A673 (cell line): Measurements from ENCODE around the gene PARD3. TPM values are rescaled to one million over a fixed set of nuclear protein-coding genes. Genes with fewer than 3 reads are reported as not detected.
A peak's percentile ranks its signal among the peaks of the same experiment; 100 is the strongest.

Source experiments
- BruUV-seq: library from RNA; stranded (reverse); fragments of 400-500 nt; replicated peaks from 2 replicates; lab custom pipeline; 2021; lab: Mats Ljungman, UMichigan
- CTCF ChIA-PET: fragments of 300-600 bp; sonication (Branson Sonifier 250); formaldehyde crosslinking; loops from one replicate; lab custom pipeline; 2022; ENCODE audit warnings: antibody characterized with exemption; lab: Charles Lee
- POLR2A ChIA-PET: fragments of 300-600 bp; sonication (Branson Sonifier 250); formaldehyde crosslinking; loops from one replicate; lab custom pipeline; 2022; ENCODE audit warnings: antibody characterized with exemption; ENCODE audit not compliant: low non-redundant PET; lab: Charles Lee
- DNase-seq: peaks from one replicate; pipeline ENCODE4 v3.0.0-alpha.2; 2015; ENCODE audit warnings: low spot score
- H3K27ac ChIP-seq: fragments of 200-600 bp; sonication (generic); 2 replicates; pipeline ENCODE4 v1.5.1; 2016; ENCODE audit warnings: mixed run types, low read depth, mild to moderate bottlenecking, mixed read lengths, antibody characterized with exemption, low read length; ENCODE audit not compliant: poor library complexity, severe bottlenecking
- H3K27me3 ChIP-seq: fragments of 200-600 bp; sonication (generic); replicated peaks from 2 replicates; pipeline ENCODE4 v1.6.1; 2017; ENCODE audit warnings: mixed run types, low read depth, mild to moderate bottlenecking, mixed read lengths, antibody characterized with exemption, low read length; ENCODE audit not compliant: insufficient read depth, poor library complexity
- H3K36me3 ChIP-seq: fragments of 200-600 bp; sonication (generic); 2 replicates; pipeline ENCODE4 v1.6.1; 2016; ENCODE audit warnings: mixed run types, mild to moderate bottlenecking, mixed read lengths, antibody characterized with exemption, low read length; ENCODE audit not compliant: insufficient read depth, poor library complexity, severe bottlenecking
- H3K4me1 ChIP-seq: fragments of 200-600 bp; sonication (generic); 2 replicates; pipeline ENCODE4 v1.6.1; 2017; ENCODE audit warnings: mixed run types, mild to moderate bottlenecking, mixed read lengths, antibody characterized with exemption, low read length; ENCODE audit not compliant: insufficient read depth, poor library complexity, severe bottlenecking
- H3K4me3 ChIP-seq: fragments of 200-600 bp; sonication (generic); 2 replicates; pipeline ENCODE4 v1.5.1; 2016; ENCODE audit warnings: low read depth, mixed run types, mild to moderate bottlenecking, mixed read lengths, low read length; ENCODE audit not compliant: poor library complexity, severe bottlenecking
- H3K9me3 ChIP-seq: fragments of 200-600 bp; sonication (generic); 2 replicates; pipeline ENCODE4 v1.6.1; 2016; ENCODE audit warnings: mixed run types, low read depth, mild to moderate bottlenecking, mixed read lengths, antibody characterized with exemption, low read length; ENCODE audit not compliant: poor library complexity, severe bottlenecking
- CTCF ChIP-seq: fragments of 300-800, 200-600 bp; sonication (generic); conservative IDR thresholded peaks from 2 replicates; pipeline ENCODE4 v1.5.1; 2017; ENCODE audit warnings: low read depth, mild to moderate bottlenecking, antibody characterized with exemption, low read length, moderate library complexity, mixed read lengths
- EZH2 ChIP-seq: fragments of 200-600 bp; sonication (generic); IDR thresholded peaks from 2 replicates; pipeline ENCODE4 v1.6.1; 2017; ENCODE audit warnings: borderline replicate concordance, low read depth, mild to moderate bottlenecking, mixed read lengths, antibody characterized with exemption, low read length; ENCODE audit not compliant: poor library complexity, severe bottlenecking
- intact Hi-C: fragments of 100-400 bp; cut with micrococcal nuclease; formaldehyde crosslinking; loops from one replicate; pipeline ENCODE4 v1.10.0; 2022; ENCODE audit not compliant: unreplicated experiment
- total RNA-seq: library from RNA; stranded (reverse); gene quantifications from 2 replicates; pipeline ENCODE4 v1.2.3, GENCODE V29; 2021

Gene PARD3
- total RNA-seq, 1 experiment from 2014 or later, result 28.0 TPM

- no peaks in the 10 kb centered on the region for H3K9me3 ChIP-seq
- POLR2A ChIA-PET, result interaction anchor here (0.6 kb wide), 1 partner anchor 19 kb away, joined by 3 read pairs; no protein-coding TSS in a partner anchor
- no TSS peak for BruUV-seq
- H3K4me1 ChIP-seq, result peaks cover 14% of the 10 kb centered on the region
- TF ChIP-seq EZH2, result no peak
- intact Hi-C loops, result loop anchor here (5.0 kb wide), 1 partner anchor 89 kb away; no protein-coding TSS in a partner anchor
- H3K36me3 ChIP-seq, result no peaks in the 10 kb centered on the region
- no peak overlapping the region for H3K27ac ChIP-seq
- no peak for DNase-seq
- no peak overlapping the region for H3K4me3 ChIP-seq
- no peaks in the 10 kb centered on the region for H3K27me3 ChIP-seq
- CTCF ChIA-PET, result no interaction called here
Measured at GRCh38 chr10:34811126-34811967, 3.7 kb downstream of the PARD3 start.

- Histone ChIP-seq H3K27me3 (no peaks in the 10 kb centered on the region), H3K4me3 (no peak overlapping the region), H3K27ac (no peak overlapping the region), H3K4me1 (peaks cover 14% of the 10 kb centered on the region), H3K9me3 (no peaks in the 10 kb centered on the region), H3K36me3 (no peaks in the 10 kb centered on the region)
- TF ChIP-seq CTCF (no peak), EZH2 (no peak)
- CTCF ChIA-PET, result interaction anchor here (0.6 kb wide), 1 partner anchor 44 kb away, joined by 7 read pairs; no protein-coding TSS in a partner anchor
- POLR2A ChIA-PET, result no interaction called here
- no peak for DNase-seq
- BruUV-seq, result no TSS peak
- intact Hi-C loops, result loop anchor here (5.0 kb wide), 1 partner anchor 87 kb away; no protein-coding TSS in a partner anchor
Measured at GRCh38 chr10:34809796-34810195, 5.3 kb downstream of the PARD3 start.

- TF ChIP-seq EZH2 (no peak), CTCF (no peak)
- ChIA-PET CTCF (interaction anchor here (0.6 kb wide), 1 partner anchor 43 kb away, joined by 7 read pairs; no protein-coding TSS in a partner anchor), POLR2A (no interaction called here)
- DNase-seq, result peak; percentile 24
- intact Hi-C loops, result no loop called here
- Histone ChIP-seq H3K27me3 (no peaks in the 10 kb centered on the region), H3K36me3 (no peaks in the 10 kb centered on the region), H3K4me1 (peaks cover 18% of the 10 kb centered on the region), H3K9me3 (no peaks in the 10 kb centered on the region), H3K4me3 (no peak overlapping the region), H3K27ac (no peak overlapping the region)
- no TSS peak for BruUV-seq
Measured at GRCh38 chr10:34808801-34809745, 6.0 kb downstream of the PARD3 start.
